Osteocyte (in vitro differentiated cells): ENCODE data around the gene TESK2. TPM values are rescaled to one million over a fixed set of nuclear protein-coding genes. Genes with fewer than 3 reads are reported as not detected.
"Not testable (repeated sequence)": the region's sequence is repeated elsewhere in the genome, so short reads cannot be mapped to it uniquely, and the experiment has no call there.

Experiments
- DNase-seq: peaks from one replicate; pipeline ENCODE4 v3.0.0; 2021; ENCODE audit warnings: mixed read lengths; ENCODE audit not compliant: unreplicated experiment; ENCODE audit errors: extremely low spot score
- H3K27ac Mint-ChIP-seq: one replicate; pipeline ENCODE4 v1.8.0; 2021; ENCODE audit warnings: mild to moderate bottlenecking, mixed read lengths; ENCODE audit not compliant: unreplicated experiment
- H3K27me3 Mint-ChIP-seq: one replicate; pipeline ENCODE4 v1.8.0; 2021; ENCODE audit warnings: mixed read lengths; ENCODE audit not compliant: unreplicated experiment
- H3K36me3 Mint-ChIP-seq: one replicate; pipeline ENCODE4 v1.8.0; 2021; ENCODE audit warnings: mixed read lengths; ENCODE audit not compliant: unreplicated experiment
- H3K4me1 Mint-ChIP-seq: one replicate; pipeline ENCODE4 v1.8.0; 2021; ENCODE audit warnings: mixed read lengths; ENCODE audit not compliant: unreplicated experiment
- H3K4me3 Mint-ChIP-seq: one replicate; pipeline ENCODE4 v1.8.0; 2021; ENCODE audit warnings: mild to moderate bottlenecking, moderate library complexity, mixed read lengths; ENCODE audit not compliant: unreplicated experiment
- H3K9me3 Mint-ChIP-seq: one replicate; pipeline ENCODE4 v1.8.0; 2021; ENCODE audit warnings: mixed read lengths; ENCODE audit not compliant: unreplicated experiment
- total RNA-seq: library from RNA; stranded (reverse); gene quantifications from 2 replicates; pipeline ENCODE4 v1.2.1, GENCODE V29; 2021
- TF ChIP-seq, protein P1 (sequence below): fragments of 200-600 bp; sonication (generic); IDR thresholded peaks from 2 replicates; pipeline ENCODE4 v1.5.0; 2021; ENCODE audit warnings: antibody characterized with exemption, mild to moderate bottlenecking, moderate library complexity

TESK2 gene
- total RNA-seq, 1 donor from 2014 or later: 2.7 TPM

DNA sequence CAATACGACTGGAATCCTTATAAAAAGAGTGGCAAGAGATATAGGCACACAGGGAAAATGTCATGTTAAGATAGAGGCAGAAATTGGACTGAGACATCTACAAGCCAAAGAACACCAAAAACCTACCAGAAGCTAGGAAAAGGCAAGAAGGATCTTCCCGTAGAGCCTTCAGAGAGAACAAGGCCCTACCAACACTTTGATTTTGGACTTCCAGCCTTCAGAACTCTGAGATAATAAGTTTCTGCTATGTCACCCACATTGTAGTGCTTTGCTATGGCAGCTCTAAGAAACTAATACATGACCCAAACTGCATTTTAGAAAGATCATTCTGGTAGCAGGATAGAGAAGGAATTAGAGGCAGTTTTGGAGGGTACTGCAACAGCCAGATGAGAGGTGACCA is 126.7 kb downstream of the TESK2 start:
- Mint-ChIP-seq H3K36me3 (no peaks in the 10 kb centered on the region), H3K27ac (no peak overlapping the region), H3K27me3 (no peaks in the 10 kb centered on the region), H3K4me3 (no peak overlapping the region), H3K4me1 (peaks cover 12% of the 10 kb centered on the region), H3K9me3 (no peaks in the 10 kb centered on the region)
- no peak for DNase-seq
- TF ChIP-seq, protein P1, sequence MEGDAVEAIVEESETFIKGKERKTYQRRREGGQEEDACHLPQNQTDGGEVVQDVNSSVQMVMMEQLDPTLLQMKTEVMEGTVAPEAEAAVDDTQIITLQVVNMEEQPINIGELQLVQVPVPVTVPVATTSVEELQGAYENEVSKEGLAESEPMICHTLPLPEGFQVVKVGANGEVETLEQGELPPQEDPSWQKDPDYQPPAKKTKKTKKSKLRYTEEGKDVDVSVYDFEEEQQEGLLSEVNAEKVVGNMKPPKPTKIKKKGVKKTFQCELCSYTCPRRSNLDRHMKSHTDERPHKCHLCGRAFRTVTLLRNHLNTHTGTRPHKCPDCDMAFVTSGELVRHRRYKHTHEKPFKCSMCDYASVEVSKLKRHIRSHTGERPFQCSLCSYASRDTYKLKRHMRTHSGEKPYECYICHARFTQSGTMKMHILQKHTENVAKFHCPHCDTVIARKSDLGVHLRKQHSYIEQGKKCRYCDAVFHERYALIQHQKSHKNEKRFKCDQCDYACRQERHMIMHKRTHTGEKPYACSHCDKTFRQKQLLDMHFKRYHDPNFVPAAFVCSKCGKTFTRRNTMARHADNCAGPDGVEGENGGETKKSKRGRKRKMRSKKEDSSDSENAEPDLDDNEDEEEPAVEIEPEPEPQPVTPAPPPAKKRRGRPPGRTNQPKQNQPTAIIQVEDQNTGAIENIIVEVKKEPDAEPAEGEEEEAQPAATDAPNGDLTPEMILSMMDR: no peak

DNA sequence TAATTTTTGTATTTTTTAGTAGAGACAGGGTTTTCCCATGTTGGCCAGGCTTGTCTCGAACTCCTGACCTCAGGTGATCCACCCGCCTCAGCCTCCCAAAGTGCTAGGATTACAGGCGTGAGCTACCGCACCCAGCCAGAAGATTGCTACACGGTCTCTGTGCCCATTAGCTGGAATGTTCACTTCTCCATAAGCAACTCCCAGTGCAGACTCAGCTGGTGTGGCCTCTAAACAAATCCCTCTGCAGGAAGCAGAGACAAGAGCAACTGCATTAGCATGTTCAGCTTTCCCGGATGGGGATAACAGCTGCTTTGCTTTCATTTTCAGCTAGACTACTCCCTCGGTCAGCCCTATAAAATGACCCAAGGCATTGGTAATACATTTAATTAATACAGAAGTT is 130.0 kb downstream of the TESK2 start:
- Mint-ChIP-seq H3K27ac (peak overlapping the region; percentile 68), H3K4me1 (peaks cover 12% of the 10 kb centered on the region)
- H3K4me3 Mint-ChIP-seq, H3K36me3 Mint-ChIP-seq, DNase-seq, H3K9me3 Mint-ChIP-seq, H3K27me3 Mint-ChIP-seq: not testable (repeated sequence)

DNA sequence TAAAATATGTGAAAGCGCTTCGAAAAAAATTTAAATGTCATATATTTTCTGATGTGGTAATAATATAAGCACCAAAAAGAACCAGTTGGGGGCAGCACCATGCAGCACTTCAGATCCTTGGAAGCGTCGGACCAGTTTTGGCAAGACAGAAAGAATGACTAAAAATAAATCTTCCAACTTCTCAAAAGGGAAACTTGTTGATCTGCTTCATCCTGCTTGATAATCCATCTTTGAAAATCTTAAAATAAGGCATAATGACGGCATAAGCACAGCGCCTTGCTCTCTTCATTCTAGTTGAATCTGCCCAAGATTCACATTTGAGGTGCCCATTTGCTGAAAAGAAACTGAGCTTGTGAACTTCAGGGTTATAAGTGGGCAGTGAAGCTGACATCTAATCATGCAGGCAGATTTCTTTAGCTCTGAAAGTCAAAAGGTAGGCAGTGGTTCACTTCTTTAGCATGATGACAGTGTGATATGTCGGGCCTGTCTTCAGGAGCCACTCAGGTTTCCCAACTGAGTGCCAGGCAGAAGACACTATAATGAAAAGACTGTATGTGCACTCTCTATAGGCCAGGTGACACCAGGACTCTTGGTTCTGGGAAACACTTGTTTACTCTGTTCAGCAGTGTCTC is 131.0 kb downstream of the TESK2 start:
- TF ChIP-seq, protein P1: peak; percentile 79
- H3K9me3 Mint-ChIP-seq: no peaks in the 10 kb centered on the region
- no peak overlapping the region for H3K4me3 Mint-ChIP-seq
- H3K4me1 Mint-ChIP-seq: peaks cover 12% of the 10 kb centered on the region
- peak overlapping the region; percentile 58 for H3K27ac Mint-ChIP-seq
- DNase-seq: no peak
- no peaks in the 10 kb centered on the region for H3K36me3 Mint-ChIP-seq
- H3K27me3 Mint-ChIP-seq: no peaks in the 10 kb centered on the region

DNA sequence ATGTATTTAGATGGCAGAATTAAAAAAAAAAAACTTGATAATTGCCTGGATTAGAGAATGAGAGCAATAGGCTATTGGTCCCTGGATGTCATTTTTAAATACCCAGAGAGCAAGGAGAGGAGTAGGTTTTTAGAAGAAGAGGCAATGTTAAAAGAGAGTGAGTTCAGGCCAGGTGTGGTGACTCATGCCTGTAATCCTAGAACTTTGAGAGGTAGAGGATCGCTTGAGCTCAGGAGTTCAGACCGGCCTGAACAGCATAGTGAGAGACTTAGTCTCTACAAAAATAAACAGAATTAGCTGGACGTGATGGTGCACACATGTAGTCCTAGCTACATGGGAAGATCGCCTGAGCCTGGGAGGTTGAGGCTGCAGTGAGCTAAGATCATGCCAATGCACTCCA is 134.8 kb downstream of the TESK2 start:
- H3K4me3 Mint-ChIP-seq: no peak overlapping the region
- H3K27ac Mint-ChIP-seq: no peak overlapping the region
- TF ChIP-seq, protein P1: no peak
- no peak for DNase-seq
- no peaks in the 10 kb centered on the region for H3K36me3 Mint-ChIP-seq
- no peaks in the 10 kb centered on the region for H3K9me3 Mint-ChIP-seq
- H3K27me3 Mint-ChIP-seq: no peaks in the 10 kb centered on the region
- H3K4me1 Mint-ChIP-seq: peaks cover 10% of the 10 kb centered on the region

DNA sequence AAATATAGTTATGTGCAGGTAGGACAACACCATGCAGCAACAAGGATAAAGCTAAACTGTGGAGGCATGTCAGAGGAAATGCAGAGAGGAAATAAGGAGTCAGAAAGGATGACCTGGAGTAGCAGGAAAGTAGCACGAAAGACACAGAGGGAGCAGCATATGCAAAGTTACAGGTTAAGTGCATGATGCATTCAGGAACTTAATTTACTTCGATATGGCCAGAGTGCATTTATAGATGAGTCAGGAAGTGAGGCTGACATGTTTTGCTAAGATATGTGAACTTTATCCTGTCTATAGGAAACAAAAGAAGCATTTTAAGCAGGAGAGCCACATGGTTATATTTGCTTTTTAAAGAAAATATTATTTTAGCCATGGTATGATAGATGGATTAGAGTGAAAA is 135.3 kb downstream of the TESK2 start:
- DNase-seq: no peak
- Mint-ChIP-seq H3K4me3 (no peak overlapping the region), H3K9me3 (no peaks in the 10 kb centered on the region)

More for the DNA sequence above, 135.3 kb downstream of the TESK2 start:
- Mint-ChIP-seq H3K36me3 (no peaks in the 10 kb centered on the region), H3K4me1 (peaks cover 7% of the 10 kb centered on the region), H3K27ac (no peak overlapping the region), H3K27me3 (no peaks in the 10 kb centered on the region)
- TF ChIP-seq, protein P1: no peak
